Left hindlimb (tissue), 1 donor: ENCODE data around the gene TCF4.
A peak's percentile ranks its signal among the peaks of the same experiment; 100 is the strongest.

ENCODE experiments used
- DNase-seq: peaks from one replicate; pipeline ENCODE4 v3.0.0-alpha.2; 2018

TCF4 gene

GRCh38 chr18:55585065-55585919, 2.7 kb downstream of the TCF4 start:
- no peak for DNase-seq

- DNase-seq = no peak
These were observed 3.8 kb downstream of the TCF4 start for GRCh38 chr18:55584201-55584600.

DNA sequence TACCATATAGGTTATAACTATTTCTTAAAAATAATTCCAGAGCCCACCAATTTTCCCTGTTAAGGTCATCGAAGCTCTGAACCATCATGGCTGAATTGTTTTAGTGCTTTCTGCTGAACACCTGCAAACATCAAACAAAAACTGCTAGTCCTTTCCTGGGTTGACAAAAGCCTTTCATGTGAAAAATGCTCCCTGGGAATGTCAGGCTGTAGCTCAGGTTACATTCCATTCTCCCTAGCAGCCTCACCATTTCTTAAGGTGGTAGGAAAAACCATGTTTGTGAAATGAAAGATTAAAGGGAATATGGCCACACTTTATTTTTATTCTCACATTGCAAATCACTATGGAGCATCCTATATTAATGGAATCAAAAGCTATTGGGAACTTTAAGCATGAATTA, 5.7 kb downstream of the TCF4 start:
- DNase-seq = no peak

- DNase-seq = no peak
These were observed 8.3 kb downstream of the TCF4 start for GRCh38 chr18:55579501-55580270.

DNA sequence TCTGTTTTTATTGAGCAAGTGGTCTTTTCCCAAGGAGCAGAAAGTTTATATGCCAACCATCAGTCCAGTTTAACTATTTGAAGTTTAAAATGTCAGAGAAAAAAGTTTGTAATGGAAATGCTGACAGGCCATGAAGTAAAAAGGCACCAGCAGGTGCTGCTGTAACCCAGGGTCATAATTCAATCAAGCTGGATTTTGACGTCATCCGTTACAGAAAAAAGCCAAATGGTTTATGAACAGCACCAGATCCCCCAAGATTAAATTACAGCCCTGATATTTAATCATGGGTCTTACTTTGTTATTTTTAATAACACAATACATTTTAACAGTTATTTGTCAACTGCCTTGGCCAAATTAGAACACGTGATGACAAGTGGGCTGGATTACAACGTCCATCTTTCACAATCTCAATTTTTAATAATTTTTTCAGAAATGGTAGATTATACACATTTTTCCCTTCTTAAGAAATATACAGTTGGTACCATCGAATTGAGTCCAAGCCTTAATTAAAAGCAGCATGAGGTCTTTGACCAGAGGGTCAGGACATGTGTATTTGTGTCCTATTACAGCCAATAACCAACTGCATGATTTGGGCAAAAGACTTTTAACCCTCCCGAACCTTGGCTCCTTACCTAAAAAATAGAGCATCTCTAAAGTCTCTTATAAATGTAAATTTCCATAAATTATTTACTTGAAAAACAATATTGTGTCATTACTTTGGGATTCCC, 10.0 kb downstream of the TCF4 start:
- DNase-seq = no peak

GRCh38 chr18:55576001-55576400, 12.0 kb downstream of the TCF4 start:
- DNase-seq = no peak

DNA sequence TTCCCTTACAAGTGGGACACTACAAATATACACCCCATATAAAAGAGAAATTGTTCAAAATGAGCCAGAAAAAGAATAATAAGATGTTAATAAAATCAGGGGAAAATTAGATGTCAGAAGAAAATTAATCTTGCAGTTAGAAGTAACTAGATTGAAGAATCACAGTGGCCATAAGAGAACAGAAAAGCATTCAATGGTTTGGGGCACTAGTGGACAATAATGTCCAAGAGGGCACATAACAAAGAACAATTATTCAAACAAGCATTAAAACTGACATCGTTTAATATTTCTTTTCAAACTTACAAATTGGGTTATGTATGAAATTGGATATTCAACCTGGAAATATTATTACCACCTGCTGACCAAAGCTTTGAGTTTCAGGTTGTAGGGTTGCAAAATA, 12.9 kb downstream of the TCF4 start:
- no peak for DNase-seq

DNA sequence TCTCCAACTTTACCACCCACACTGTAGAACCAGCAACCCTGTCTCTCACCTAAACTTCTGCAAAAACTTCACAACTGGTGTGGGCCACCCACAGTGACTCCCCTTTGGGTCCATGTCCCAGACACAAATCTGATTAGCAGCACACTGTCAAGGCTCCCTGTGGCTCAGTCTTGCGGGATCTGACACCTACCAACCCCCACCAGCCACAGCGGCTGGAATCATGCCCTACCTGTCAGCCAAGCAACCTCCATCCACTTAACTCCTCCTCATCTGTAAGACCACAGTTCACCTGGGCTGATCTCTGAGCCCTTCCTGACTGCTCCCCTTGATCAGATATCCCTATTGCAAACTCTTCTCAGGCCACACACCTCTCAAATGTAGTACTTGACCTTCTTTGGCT, 14.6 kb downstream of the TCF4 start:
- no peak for DNase-seq

DNA sequence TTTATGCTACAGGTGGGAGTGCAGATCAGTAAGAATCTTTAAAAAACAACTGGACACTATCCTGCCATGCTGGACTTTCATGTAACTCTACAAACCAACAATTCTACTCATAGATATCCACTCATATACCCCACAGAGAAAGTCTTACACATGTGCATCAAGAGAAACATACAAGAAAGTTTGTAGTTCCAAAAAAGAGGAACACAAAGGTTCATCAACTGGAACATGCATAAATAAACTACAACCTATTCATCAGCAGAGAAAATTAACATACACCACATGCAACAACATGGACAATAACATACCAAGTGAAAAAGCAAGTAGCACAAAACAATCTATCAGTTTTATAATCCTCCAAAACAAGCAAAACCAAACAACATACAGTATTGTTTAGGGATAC, 17.0 kb downstream of the TCF4 start:
- DNase-seq = no peak

DNA sequence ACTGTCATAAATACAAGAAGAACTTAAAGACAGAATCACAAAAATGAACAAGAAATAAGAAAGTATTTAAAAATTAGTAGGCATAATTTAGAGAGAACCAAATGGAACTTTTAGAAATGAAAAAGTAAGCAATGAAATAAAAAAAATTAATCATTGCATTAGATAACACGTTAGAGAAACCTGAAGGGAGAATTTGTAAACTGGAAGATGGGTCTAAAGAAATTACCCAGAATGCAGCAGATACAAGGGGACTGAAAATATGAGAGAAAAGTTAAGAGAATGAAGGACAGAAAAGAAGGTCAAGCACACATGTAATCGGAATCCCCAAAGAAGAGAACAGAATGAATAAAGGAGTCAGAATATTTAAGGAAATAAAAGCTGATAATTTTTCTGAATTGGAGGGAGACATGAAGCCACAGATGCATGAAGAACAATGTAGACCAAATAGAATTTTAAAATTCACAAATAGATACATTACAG, 21.5 kb downstream of the TCF4 start:
- DNase-seq = no peak

DNA sequence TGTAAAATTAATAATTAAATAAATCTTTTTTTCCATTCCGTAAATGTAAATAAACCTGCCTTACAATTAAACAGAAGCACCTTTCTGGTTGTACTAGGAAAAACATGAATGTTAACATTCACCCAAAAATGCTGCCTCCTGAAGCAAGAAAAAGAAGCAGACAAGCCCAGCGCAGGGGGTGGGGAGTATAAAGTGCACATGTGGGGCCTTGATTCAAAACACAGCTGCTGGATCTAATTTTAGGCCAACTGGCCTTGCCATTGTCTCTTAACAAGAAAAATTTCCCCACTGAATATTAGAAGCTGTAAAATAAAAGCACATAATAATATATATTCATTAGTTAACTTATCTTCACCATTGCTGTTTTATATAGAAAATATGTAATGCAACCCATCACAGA, 28.3 kb downstream of the TCF4 start:
- peak; percentile 42 for DNase-seq

DNA sequence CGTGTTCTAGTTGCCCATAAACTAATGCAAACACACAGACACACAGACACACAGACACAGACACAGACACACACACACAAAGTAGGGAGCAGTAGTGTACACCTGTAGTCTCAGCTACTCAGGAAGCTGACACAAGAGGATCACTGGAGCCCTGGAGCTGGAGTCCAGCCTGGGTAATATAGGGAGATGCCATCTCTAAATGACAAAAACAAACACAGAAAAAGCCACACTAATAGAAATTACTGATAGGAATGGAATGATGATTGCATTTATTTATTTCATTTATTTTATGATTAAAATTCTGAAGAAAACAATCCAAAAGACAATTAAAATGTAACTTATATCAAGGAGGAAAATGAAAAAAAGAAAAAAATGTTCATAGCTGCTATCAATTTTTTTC, 30.8 kb downstream of the TCF4 start:
- no peak for DNase-seq

GRCh38 chr18:55555395-55556027, 32.5 kb downstream of the TCF4 start:
- DNase-seq = no peak

DNA sequence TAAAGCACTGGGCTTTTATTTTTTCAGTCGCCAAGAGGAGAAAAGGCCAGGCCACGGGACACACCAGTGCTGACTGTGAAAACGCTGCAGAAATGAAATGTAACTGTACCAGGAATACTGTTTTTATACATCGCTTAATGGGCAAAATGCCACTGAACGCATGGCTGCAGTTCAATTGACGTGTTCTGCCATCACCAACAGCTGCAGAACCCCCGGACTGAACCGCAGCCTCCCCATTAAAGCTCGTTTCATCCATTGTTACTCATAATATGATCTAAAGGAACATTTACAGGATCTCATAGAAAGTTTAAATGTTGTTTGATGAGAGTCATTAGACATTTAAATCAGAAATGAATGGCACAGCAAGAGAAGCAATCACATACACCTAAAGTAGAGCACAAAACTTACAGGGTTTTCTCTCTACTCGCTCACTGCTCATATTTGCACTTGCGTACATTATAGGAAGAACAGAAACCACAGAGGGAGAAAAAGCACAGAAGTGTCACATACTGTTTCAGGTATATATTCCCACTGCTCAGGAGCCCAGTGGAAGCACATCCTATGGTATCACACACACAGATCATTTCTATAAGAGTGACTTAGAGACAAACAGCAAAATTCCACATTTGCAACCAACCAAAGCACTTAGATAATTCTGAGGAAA, 35.3 kb downstream of the TCF4 start:
- DNase-seq = peak; percentile 61

DNA sequence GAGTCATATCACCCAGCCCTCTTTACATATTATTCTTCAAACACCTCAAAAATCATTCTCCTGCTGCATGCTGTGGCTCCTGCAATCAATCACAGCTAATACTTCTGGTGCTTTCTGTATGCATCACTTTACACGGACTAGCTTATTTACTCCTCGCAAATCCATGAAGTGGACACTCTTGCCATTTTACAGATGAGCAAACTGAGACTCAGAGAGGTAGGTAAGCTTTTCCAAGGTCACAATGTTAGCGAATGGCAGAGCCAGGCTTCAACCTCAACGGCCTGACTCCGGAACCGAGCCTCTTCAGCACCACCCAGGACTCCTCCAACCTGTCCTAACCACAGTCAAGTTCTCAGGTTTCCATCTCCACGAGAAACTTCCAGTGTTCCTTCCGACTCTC, 36.8 kb downstream of the TCF4 start:
- DNase-seq = no peak

GRCh38 chr18:55550471-55550870, 37.5 kb downstream of the TCF4 start:
- no peak for DNase-seq

GRCh38 chr18:55549474-55550104, 38.4 kb downstream of the TCF4 start:
- DNase-seq = no peak

- DNase-seq = no peak
These were observed 40.3 kb downstream of the TCF4 start for GRCh38 chr18:55547705-55548056.

GRCh38 chr18:55546851-55547704, 40.9 kb downstream of the TCF4 start:
- peak; percentile 63 for DNase-seq

DNA sequence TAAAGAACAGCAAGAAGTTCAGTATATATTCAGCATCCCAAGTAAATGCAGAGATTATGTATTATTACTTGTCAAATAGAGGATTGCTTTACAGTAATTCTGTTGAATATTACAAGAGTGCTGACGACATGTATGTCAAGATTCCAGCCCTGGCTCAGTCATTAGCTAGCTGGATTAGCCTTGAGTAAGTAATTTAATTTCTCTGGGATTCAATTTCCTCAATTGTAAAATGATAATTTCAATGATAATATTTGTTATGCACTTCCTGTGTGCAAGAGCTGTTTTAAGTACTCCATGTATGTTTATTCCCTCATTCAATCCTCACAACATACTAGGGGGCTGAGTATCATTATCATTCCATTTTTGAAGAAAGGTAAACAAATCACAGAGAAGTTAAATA, 44.0 kb downstream of the TCF4 start:
- DNase-seq = no peak

DNA sequence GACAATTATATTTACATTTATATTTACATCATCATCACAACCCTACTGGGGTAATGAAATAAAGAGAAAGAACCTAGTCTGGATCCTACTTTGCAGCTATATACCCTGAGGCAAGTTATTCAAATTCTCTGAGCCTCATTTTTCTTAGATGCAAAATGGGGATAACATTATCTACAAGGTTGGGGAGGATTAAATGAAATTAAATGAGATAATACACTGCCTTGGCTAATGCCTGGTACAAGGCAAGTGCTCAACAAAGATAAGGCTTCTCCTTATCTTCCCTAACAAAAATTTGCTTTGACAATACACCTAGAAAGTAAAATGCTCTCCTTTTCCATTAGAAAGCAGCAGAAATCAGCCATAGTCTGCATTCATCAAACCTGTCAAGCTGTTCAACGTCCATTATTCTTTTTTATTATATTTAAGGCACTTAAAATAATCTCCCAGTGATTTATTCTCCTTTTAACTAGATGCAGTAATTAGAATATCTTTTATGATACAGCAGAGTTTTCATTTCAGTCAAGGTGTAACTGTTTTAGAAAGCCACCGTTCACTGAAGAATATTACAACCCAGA, 44.8 kb downstream of the TCF4 start:
- DNase-seq = no peak
